Heart right ventricle (tissue), 16 donors: ENCODE measurements around the gene PRAMEF11. TPM values are rescaled to one million over a fixed set of nuclear protein-coding genes. Genes with fewer than 3 reads are reported as not detected.

ENCODE experiments used
- ATAC-seq, 8 donors: fragments of 200-7000 bp; cut with Tn5 transposase; one replicate each; pipeline ENCODE4 v1.9.1; 2020; ENCODE audit warnings: mild to moderate bottlenecking in 8 of 8, moderate library complexity in 8 of 8, moderate number of reproducible peaks in 1 of 8
- DNase-seq, 2 donors: peaks; one replicate each; pipeline ENCODE4 v3.0.0-alpha.2; 2020
- H3K27ac ChIP-seq, 10 donors: fragments of 200-600 bp; sonication (generic) in 2 of 10; one replicate each; pipeline versions ENCODE4 v1.5.0 to v1.8.0; 2020 to 2022; ENCODE audit warnings: mild to moderate bottlenecking in 3 of 10
- H3K27me3 ChIP-seq, 7 donors: fragments of 200-600 bp; one replicate each; pipeline ENCODE4 v1.8.0; 2021 to 2022; ENCODE audit warnings: mild to moderate bottlenecking in 2 of 7
- H3K36me3 ChIP-seq, 9 donors: fragments of 200-600 bp; sonication (generic) in 1 of 9; one replicate each; pipeline versions ENCODE4 v1.5.0 to v1.8.0; 2020 to 2022; ENCODE audit warnings: mild to moderate bottlenecking in 2 of 9
- H3K4me1 ChIP-seq, 9 donors: fragments of 200-600 bp; sonication (generic) in 1 of 9; one replicate each; pipeline versions ENCODE4 v1.5.0 to v1.8.0; 2020 to 2022; ENCODE audit warnings: mild to moderate bottlenecking in 4 of 9
- H3K4me3 ChIP-seq, 10 donors: fragments of 200-600 bp; sonication (generic) in 2 of 10; one replicate each; pipeline versions ENCODE4 v1.5.0 to v1.8.0; 2020 to 2022; ENCODE audit warnings: mild to moderate bottlenecking in 7 of 10, moderate library complexity in 2 of 10
- H3K9me3 ChIP-seq, 11 donors: fragments of 200-600 bp in 10 of 11; sonication (generic) in 2 of 11; one replicate each; pipeline versions ENCODE4 v1.5.0 to v1.8.0; 2013 to 2022; ENCODE audit warnings: mild to moderate bottlenecking in 2 of 11, control low read depth in 1 of 11, moderate library complexity in 1 of 11
- WGBS, 2 donors: extraction: QIAGEN DNeasy Blood & Tissue Kit; methylation state at CpG; one replicate each; pipeline ENCODE4 v1.1.7; 2013; ENCODE audit warnings: inconsistent platforms in 1 of 2; 5-methylcytosine and 5-hydroxymethylcytosine counted together
- intact Hi-C, 10 donors: fragments of 100-400 bp; cut with DNase I; formaldehyde crosslinking; loops; one replicate each; pipeline versions ENCODE4 v1.11.1 to v1.14.2; 2022
- polyA plus RNA-seq, 2 donors: library from polyadenylated mRNA; stranded (reverse); fragments of 200-250 nt; gene quantifications; one replicate each; pipeline ENCODE4 v1.2.3, GENCODE V29; 2013
- total RNA-seq, 10 donors: library from RNA; stranded (reverse); fragmentation: NEBNext Ultra II Directional in 3 of 10; extraction: Animal tissue kit (Norgen Biotek cat#: 25700) in 3 of 10; gene quantifications; one replicate each; pipeline versions ENCODE4 v1.2.1 to v1.2.4, GENCODE V29; 2021 to 2023
- TF ChIP-seq, protein P1 (sequence below), 9 donors: fragments of 200-600 bp; sonication (generic) in 2 of 9; IDR thresholded peaks; one replicate each; pipeline versions ENCODE4 v1.5.0 to v1.8.0; 2021 to 2022; ENCODE audit warnings: antibody characterized with exemption in 9 of 9, mild to moderate bottlenecking in 5 of 9, moderate library complexity in 1 of 9
- donor health status: Arrhythmogenic right ventricular cardiomyopathy.
- donor health status: ischemic (EF 13 %, LVEDD 7.1; RV severe dilation, severe dysfunction).
- donor health status: healthy with polysubstance abuse.
- donor health status: DM: no; HTN: yes; CAD: no.
- donor health status: DM: no; HTN: no; CAD: no.
- donor health status: ischemic (EF 25% LVEDD 6.9; RV normal size, moderate dysfunction).
- donor health status: ischemic (EF 25% LVEDD 5.7; RV mildly dilated, moderate dysfunction).
- donor health status: healthy.
- donor health status: DM: yes; HTN: yes; CAD: no.
- donor health status: Ischemic cardiomyopathy.
- donor health status: ischemic (EF 35%, LVEDD 5.7; RV mildly dilated, moderate dysfunction).
- donor health status: nonischemic (EF 11% LVEDD 7.7; RV severe dilation, severe dysfunction).
- donor health status: DM: yes; HTN: yes; CAD: no.
- donor health status: PGD.
- donor health status: ischemic (EF 29% LVEDD 5.4; RV normal size, mild dysfunction).
- donor health status: nonischemic (EF 23%, LVEDD 6.1; RV moderate dilation, normal function).

Gene PRAMEF11
- total and polyA plus RNA-seq, 12 donors, result not detected

DNA sequence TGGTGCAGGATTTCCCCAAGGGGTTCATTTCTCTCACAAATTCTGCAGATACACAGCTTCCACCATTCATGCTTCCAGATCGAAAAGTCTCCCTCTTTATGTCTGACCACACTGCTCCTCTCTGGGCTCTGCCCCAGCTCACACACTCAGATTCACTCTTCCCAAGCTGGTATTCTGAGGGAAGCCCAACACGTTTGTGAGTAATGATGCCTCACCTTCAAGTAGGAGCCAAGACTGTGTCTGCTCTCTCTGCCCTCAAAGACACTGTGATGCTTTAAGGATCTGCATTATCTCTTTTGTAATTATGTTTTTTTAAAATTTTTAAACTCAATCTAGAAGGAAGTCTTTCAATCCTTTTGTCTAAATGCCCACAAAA is 19.8 kb downstream of the PRAMEF11 start:
- Histone ChIP-seq H3K4me3 (no peak overlapping the region), H3K27me3 (peaks cover 0 to 18% (median 3%) of the 10 kb centered on the region in 7 donors), H3K27ac (no peak overlapping the region), H3K9me3 (peaks cover 0 to 5% (median 0%) of the 10 kb centered on the region in 11 donors), H3K36me3 (no peaks in the 10 kb centered on the region), H3K4me1 (no peaks in the 10 kb centered on the region)
- 46 to 65% methylated on average over 2 of the region's 2 CpGs for WGBS, 2 donors
- intact Hi-C loops, result no loop called here
- TF ChIP-seq, protein P1, sequence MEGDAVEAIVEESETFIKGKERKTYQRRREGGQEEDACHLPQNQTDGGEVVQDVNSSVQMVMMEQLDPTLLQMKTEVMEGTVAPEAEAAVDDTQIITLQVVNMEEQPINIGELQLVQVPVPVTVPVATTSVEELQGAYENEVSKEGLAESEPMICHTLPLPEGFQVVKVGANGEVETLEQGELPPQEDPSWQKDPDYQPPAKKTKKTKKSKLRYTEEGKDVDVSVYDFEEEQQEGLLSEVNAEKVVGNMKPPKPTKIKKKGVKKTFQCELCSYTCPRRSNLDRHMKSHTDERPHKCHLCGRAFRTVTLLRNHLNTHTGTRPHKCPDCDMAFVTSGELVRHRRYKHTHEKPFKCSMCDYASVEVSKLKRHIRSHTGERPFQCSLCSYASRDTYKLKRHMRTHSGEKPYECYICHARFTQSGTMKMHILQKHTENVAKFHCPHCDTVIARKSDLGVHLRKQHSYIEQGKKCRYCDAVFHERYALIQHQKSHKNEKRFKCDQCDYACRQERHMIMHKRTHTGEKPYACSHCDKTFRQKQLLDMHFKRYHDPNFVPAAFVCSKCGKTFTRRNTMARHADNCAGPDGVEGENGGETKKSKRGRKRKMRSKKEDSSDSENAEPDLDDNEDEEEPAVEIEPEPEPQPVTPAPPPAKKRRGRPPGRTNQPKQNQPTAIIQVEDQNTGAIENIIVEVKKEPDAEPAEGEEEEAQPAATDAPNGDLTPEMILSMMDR (IDR thresholded peaks at IDR 0.05), result no peak
- no peak for DNase-seq
- ATAC-seq, result no peak

DNA sequence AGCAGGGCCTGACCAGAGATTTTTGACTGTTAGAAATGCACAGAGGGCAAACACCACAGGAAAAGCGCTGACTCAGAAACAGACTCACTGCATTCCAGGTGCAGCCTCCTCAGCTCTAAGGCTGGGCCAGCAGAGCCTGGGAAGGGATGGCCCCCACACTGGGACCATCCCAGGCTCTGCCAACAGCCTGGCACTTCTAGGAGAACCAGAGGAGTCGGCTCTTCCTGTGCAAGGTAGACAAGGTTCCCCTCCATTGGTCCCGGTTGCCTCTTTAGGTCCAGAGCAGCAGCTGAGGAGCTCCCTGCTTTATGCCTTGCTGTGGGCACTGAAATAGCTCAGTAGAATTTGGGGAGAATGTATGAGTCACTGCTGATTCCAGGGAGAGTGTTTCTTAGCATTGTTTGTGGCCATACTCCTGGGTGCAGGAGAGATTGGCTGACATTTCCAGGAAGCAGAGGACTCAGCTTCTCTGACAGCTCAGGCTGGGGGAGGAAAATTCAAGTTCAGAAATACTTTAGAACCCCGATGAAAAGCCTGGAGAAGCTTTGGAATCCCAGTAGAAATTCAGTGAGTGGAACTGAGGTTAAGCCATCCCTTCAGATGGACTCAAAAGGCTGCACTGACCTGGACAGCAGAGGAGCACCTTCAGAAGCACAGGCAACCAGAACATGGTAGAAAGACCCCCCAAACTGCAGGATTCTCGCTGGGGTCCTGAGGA is 20.4 kb downstream of the PRAMEF11 start:
- Histone ChIP-seq H3K4me3 (no peak overlapping the region), H3K36me3 (no peaks in the 10 kb centered on the region), H3K27ac (no peak overlapping the region), H3K27me3 (peaks cover 0 to 18% (median 3%) of the 10 kb centered on the region in 7 donors), H3K4me1 (no peaks in the 10 kb centered on the region), H3K9me3 (peaks cover 0 to 5% (median 0%) of the 10 kb centered on the region in 11 donors)
- WGBS, 2 donors, result 71 to 73% methylated on average over 5 of the region's 5 CpGs
- ATAC-seq (no peak), DNase-seq (no peak)
- TF ChIP-seq, protein P1 (IDR thresholded peaks at IDR 0.05), result no peak
- intact Hi-C loops, result no loop called here

DNA sequence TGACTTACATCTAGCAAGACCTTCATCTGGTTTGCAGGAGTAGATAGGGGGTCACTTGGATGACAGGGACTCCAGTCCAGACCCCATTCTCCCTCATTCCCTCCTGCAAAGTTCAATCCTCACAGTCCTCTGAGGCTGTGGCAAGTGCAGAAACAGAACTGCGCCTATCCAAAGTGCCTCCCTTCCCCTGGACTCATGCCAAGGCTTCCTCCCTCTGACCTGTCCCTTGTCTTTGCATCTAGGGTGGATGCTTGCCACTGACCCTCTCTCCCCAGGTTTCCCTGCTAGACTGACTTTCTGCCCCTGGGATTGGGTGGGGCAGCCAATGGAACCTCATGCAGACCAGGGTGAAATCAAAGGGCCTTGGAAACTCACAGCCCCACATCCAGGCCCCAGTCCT is 21.3 kb downstream of the PRAMEF11 start:
- TF ChIP-seq, protein P1 (IDR thresholded peaks at IDR 0.05), result no peak
- H3K36me3 ChIP-seq, result no peaks in the 10 kb centered on the region
- ATAC-seq (no peak), DNase-seq (no peak)
- H3K27me3 ChIP-seq, result peaks cover 0 to 18% (median 3%) of the 10 kb centered on the region in 7 donors
- peaks cover 0 to 12% (median 0%) of the 10 kb centered on the region in 11 donors for H3K9me3 ChIP-seq
- intact Hi-C loops, result no loop called here
- H3K4me1 ChIP-seq, result no peaks in the 10 kb centered on the region
- WGBS, 2 donors, result 71 to 73% methylated on average over 1 of the region's 1 CpG
- no peak overlapping the region for H3K4me3 ChIP-seq
- H3K27ac ChIP-seq, result no peak overlapping the region

DNA sequence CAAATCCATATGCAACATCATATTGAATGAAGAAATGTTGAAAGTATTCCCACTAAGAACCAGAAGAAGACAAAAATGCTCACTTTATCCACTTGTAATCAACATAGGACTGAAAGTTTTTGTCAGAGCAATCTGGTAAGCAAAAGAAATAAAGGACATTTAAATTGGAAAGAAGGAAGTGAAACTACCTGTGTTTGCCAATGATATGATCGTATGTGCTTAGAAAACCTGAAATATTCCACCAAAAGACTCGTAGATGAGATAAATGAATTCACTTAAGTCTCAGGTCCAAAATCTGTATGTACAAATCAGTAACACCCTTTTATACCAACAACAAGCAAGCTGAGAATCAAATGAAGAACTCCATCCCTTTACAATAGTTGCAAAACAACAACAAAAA is 31.5 kb downstream of the PRAMEF11 start:
- no peak for ATAC-seq
- no peak for DNase-seq
- H3K27ac ChIP-seq, result no peak overlapping the region
- peaks cover 0 to 13% (median 0%) of the 10 kb centered on the region in 7 donors for H3K27me3 ChIP-seq
- intact Hi-C loops, result no loop called here
- peaks cover 0 to 11% (median 0%) of the 10 kb centered on the region in 11 donors for H3K9me3 ChIP-seq
- no peak overlapping the region for H3K4me3 ChIP-seq
- no peaks in the 10 kb centered on the region for H3K36me3 ChIP-seq
- 63 to 64% methylated on average over 2 of the region's 2 CpGs for WGBS, 2 donors
- H3K4me1 ChIP-seq, result no peaks in the 10 kb centered on the region
- TF ChIP-seq, protein P1 (IDR thresholded peaks at IDR 0.05), result no peak
